Cardiac fibroblast (primary cell): ENCODE results near the gene KCNQ1.

Experiments
- DNase-seq, 2 donors: peaks; one replicate each; pipeline versions ENCODE4 v3.0.0 to v3.0.0-alpha.2; 2010; ENCODE audit warnings: low read depth in 2 of 2
- H3K4me3 ChIP-seq, 2 donors: replicated peaks in 1 of 2; 1 replicate in 1 of 2; 2 replicates in 1 of 2; pipeline ENCODE4 v1.5.1; 2011; ENCODE audit warnings: low read depth in 2 of 2, low read length in 2 of 2, mild to moderate bottlenecking in 2 of 2, moderate library complexity in 1 of 2
- TF ChIP-seq, protein P1 (sequence below): IDR thresholded peaks from one replicate; pipeline ENCODE4 v1.5.1; 2011; ENCODE audit warnings: low read depth, mild to moderate bottlenecking, low read length, inconsistent platforms

Gene KCNQ1

DNA sequence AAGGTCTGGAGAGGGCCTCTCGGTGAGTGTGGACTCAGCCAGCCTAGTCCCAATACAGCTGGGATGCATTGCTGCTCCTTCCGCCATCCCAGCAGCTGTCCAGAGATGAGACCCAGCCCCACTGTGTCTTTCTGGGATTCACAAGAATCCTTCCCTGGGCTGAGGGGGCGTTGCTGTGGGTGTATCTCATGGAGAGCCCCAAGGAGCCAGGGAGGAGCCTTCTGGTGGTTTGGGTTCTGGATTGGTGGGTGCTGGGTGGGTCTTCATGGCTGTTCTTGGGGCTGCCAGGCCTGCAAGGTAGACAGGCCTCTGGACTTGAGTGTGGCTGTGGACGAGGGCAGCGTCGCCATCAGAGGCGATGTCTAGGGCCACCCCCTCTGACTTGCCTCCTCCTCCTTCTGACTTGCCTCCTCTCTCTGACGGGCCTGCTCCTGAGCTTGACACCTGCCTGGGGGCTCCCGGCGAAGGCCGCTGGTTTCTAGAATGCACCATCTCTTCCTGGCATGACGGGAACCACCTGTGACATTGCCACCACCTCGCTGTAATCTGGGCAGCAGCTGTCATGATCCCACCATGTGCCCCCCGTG, 17.2 kb downstream of the KCNQ1 start:
- no peak for DNase-seq
- H3K4me3 ChIP-seq, result no peak overlapping the region
- TF ChIP-seq, protein P1, sequence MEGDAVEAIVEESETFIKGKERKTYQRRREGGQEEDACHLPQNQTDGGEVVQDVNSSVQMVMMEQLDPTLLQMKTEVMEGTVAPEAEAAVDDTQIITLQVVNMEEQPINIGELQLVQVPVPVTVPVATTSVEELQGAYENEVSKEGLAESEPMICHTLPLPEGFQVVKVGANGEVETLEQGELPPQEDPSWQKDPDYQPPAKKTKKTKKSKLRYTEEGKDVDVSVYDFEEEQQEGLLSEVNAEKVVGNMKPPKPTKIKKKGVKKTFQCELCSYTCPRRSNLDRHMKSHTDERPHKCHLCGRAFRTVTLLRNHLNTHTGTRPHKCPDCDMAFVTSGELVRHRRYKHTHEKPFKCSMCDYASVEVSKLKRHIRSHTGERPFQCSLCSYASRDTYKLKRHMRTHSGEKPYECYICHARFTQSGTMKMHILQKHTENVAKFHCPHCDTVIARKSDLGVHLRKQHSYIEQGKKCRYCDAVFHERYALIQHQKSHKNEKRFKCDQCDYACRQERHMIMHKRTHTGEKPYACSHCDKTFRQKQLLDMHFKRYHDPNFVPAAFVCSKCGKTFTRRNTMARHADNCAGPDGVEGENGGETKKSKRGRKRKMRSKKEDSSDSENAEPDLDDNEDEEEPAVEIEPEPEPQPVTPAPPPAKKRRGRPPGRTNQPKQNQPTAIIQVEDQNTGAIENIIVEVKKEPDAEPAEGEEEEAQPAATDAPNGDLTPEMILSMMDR, result no peak

DNA sequence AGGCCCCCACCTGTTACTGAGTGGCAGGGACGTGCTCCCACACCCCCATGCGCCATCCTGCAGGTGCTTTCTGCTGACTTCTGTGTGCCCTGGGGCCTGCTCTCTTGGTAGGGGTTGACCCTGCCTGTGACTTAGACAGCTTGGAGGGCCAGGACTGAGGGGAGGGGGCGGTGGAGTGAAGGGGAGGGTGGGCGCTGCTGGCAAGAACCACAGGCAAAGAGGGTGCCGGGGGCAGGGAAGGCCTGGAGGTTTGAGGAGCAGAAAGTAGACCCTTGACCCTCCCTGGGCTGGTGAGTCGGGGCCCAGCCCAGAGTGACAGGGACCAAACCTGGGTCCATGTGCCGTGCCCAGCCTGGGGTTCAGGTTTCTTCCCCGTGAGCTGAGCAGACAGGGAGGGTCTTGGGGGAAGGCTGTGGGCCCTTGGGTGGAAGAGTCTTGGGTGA, 17.8 kb downstream of the KCNQ1 start:
- no peak overlapping the region for H3K4me3 ChIP-seq
- DNase-seq, result no peak
- TF ChIP-seq, protein P1, result no peak

DNA sequence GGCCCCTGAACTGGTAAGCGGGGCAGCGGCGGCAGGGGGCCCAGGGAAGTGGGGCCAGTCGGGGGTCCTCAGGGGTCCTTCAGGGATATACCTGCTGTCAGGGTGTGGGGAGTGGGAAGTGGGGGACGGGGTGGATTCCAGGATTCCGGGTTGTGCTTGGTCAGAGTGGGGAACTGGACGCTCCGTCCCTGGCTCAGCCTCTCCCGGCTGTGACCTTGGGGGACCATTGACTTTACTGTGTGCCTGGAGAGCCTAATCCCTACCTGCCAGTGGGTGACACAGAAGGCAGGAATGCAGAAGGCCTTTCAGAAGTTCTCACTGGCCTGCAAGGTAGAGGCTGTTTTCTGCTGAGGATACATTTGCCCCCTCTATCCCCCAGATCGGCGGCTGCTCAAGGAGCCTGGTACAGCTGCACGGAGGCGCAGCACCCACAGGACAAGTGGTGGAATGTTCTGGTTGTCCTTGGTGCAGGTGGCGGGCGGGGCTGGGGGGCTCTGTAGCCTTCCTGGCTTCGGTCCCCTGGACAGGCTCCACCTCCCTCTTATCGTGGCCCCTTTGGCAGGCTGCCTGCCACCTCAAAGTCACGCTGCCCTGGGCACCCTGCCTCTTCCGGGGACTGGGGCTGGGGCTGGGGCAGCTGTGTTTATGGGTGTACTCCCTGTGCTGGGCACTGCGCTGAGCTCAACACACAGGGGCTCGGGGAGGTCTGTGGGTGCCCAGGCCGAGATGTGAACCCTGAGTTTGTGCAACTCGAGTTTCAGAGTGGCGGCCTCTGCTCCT, 18.4 kb downstream of the KCNQ1 start:
- H3K4me3 ChIP-seq, result no peak overlapping the region
- TF ChIP-seq, protein P1, result no peak
- DNase-seq, result no peak

DNA sequence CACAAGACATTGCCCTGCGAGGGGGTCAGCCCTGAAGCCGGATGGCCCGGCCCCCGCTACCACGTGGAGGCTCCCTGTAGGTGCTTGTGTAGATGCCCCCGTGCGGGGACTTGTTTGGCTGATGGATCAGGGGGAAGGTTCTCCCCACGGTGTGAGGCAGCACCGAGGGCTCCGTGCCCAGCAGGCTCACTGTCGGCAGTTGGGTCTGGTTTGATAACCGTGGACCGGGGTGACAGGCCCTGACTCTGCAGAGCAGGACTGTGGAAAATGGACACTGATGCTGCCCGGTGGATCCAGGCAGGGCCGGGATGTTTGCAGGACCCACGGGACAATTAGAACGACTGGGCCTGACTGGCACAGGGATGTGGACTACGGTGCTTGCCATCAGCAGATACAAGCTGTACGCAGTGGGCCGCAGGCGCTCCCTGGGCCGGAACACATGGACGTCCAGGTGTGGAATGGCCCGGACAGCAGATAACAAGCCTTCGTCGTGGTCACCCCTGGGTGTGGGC, 19.0 kb downstream of the KCNQ1 start:
- no peak overlapping the region for H3K4me3 ChIP-seq
- DNase-seq, result no peak
- TF ChIP-seq, protein P1, result no peak

DNA sequence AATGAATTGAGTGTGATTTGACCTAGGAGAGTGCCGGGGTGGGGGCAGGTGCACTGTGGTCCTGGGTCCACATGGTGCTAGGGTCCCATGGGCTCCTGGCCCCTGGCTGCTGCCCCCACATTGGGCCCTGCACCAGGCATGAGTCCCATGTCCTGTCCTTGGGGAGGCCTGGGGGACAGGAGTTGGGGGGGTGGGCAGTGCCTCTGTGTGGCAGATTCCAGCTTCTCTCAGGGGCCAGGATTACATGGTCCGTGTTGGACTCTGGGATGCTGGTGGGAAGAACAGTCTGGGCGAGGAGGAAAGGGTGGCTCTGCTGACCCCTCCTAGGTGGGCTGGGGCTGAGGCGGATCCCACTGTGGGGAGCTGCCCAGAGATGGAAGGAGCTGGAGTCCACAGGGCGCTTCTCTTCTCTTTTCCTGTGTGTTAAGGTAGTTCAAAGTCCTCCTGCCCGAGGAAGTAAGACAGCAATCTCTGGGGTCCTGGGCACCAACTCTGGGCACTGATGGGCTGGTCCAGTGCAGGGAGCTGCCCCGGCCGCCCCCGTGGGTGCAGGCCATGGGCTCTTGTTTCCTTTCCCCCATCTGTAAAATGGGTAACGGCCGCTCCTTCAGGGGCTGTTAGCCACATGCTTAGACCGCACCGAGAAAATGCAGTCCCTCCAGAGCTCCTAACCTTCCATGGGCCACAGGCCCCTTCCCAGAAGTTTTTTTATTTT, 19.8 kb downstream of the KCNQ1 start:
- H3K4me3 ChIP-seq, result no peak overlapping the region
- TF ChIP-seq, protein P1, result no peak
- DNase-seq, result no peak

DNA sequence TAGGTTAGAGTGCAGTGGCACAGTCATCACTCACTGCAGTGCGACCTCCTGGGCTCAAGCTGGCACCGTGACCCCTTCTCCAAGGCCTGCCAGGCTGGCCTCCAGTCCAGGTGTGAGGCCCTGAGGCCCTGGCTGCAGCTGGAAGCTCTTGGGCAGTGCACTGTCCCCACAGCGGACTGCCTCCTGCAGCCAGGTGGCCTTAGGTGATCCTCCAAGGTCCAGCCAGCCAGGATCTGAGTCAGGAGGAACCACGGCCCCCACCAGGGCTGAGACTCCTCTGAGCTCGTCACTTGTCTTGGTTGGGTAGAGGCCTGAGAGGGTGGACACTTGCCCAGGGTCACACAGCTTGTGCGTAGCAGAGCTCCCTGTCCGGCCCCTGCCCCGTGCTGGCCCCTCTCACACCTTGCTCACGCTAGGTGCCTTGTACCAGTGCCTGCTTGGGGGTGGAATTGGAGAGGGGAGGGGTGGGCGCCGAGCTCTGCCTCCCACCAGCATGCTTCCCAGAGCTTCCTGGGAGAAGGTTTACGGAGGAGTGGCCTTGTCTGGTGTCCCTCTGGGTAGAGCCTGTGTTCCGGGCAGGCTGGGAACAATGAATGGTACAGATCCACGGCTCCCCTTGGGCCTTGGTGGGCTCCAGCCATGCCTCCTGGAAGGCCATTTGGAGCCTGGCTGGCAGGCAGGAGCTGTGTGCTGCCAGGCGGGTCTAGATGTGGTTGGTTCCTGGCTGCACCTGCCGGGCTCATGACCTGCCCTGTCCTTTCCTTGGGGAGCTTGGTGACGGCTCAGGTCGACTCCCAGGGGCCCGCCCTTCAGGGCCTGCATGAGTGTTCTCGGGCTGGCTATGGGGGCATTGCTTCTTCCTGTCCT, 20.6 kb downstream of the KCNQ1 start:
- H3K4me3 ChIP-seq, result no peak overlapping the region
- DNase-seq, result no peak
- TF ChIP-seq, protein P1, result no peak
